Mesenchymal stem cell (in vitro differentiated cells and primary cell): ENCODE results near the gene NEK11.

ENCODE experiments used
- DNase-seq: peaks from one replicate; pipeline ENCODE4 v3.0.0-alpha.2; 2013
- H2AFZ ChIP-seq: one replicate; pipeline ENCODE4 v1.6.1; 2013; ENCODE audit warnings: low read depth, mild to moderate bottlenecking, control low read depth, inconsistent platforms, low read length, moderate library complexity
- H2AK5ac ChIP-seq: 2 replicates; pipeline ENCODE4 v1.6.1; 2013; ENCODE audit warnings: low read length, moderate library complexity, mild to moderate bottlenecking, inconsistent platforms; ENCODE audit not compliant: severe bottlenecking
- H2BK120ac ChIP-seq: one replicate; pipeline ENCODE4 v1.6.1; 2013; ENCODE audit warnings: low read depth, mild to moderate bottlenecking, inconsistent platforms, low read length, moderate library complexity
- H2BK12ac ChIP-seq, 2 experiments: one replicate each; pipeline ENCODE4 v1.6.1; 2013; ENCODE audit warnings: inconsistent platforms in 2 of 2, low read length in 2 of 2, mild to moderate bottlenecking in 2 of 2, moderate library complexity in 2 of 2, control low read depth in 1 of 2
- H2BK15ac ChIP-seq: one replicate; pipeline ENCODE4 v1.6.1; 2013; ENCODE audit warnings: mild to moderate bottlenecking, low read depth, inconsistent platforms; ENCODE audit not compliant: poor library complexity, severe bottlenecking
- H2BK5ac ChIP-seq: 2 replicates; pipeline ENCODE4 v1.6.1; 2013; ENCODE audit warnings: low read depth, mild to moderate bottlenecking, low read length, control low read depth, inconsistent platforms; ENCODE audit not compliant: poor library complexity, severe bottlenecking
- H3K14ac ChIP-seq, 2 experiments: one replicate each; pipeline ENCODE4 v1.6.1; 2013; ENCODE audit warnings: inconsistent platforms in 2 of 2, low read length in 2 of 2, control low read depth in 1 of 2, mild to moderate bottlenecking in 1 of 2, moderate library complexity in 1 of 2
- H3K18ac ChIP-seq, 2 experiments: one replicate each; pipeline ENCODE4 v1.6.1; 2013; ENCODE audit warnings: inconsistent platforms in 2 of 2, low read length in 2 of 2, control low read depth in 1 of 2, low read depth in 1 of 2, mild to moderate bottlenecking in 1 of 2
- H3K23ac ChIP-seq, 2 experiments: one replicate each; pipeline ENCODE4 v1.6.1; 2013; ENCODE audit warnings: inconsistent platforms in 2 of 2, low read length in 2 of 2, mild to moderate bottlenecking in 2 of 2, moderate library complexity in 2 of 2, control low read depth in 1 of 2
- H3K27ac ChIP-seq: 2 replicates; pipeline ENCODE4 v1.5.1; 2013; ENCODE audit warnings: mild to moderate bottlenecking, moderate library complexity, low read length, control low read depth, inconsistent platforms; ENCODE audit not compliant: poor library complexity, severe bottlenecking
- H3K27me3 ChIP-seq, 2 experiments: 2 replicates each; pipeline versions ENCODE4 v1.6.1 to v1.7.0; 2013; ENCODE audit warnings: low read length in 2 of 2, mild to moderate bottlenecking in 2 of 2, moderate library complexity in 2 of 2, control low read depth in 1 of 2, inconsistent platforms in 1 of 2; ENCODE audit not compliant: control insufficient read depth in 1 of 2, insufficient read depth in 1 of 2
- H3K36me3 ChIP-seq, 2 experiments: 2 replicates each; pipeline versions ENCODE4 v1.6.1 to v1.7.0; 2013; ENCODE audit warnings: low read length in 2 of 2, control low read depth in 1 of 2, inconsistent platforms in 1 of 2, low read depth in 1 of 2, mild to moderate bottlenecking in 1 of 2; ENCODE audit not compliant: insufficient read depth in 2 of 2, control insufficient read depth in 1 of 2
- H3K4ac ChIP-seq, 2 experiments: one replicate each; pipeline ENCODE4 v1.6.1; 2013; ENCODE audit warnings: inconsistent platforms in 2 of 2, low read length in 2 of 2, mild to moderate bottlenecking in 2 of 2, moderate library complexity in 2 of 2, control low read depth in 1 of 2, low read depth in 1 of 2
- H3K4me1 ChIP-seq: 2 replicates; pipeline ENCODE4 v1.6.1; 2013; ENCODE audit warnings: low read depth, low read length, control low read depth; ENCODE audit not compliant: control insufficient read depth, insufficient read depth
- H3K4me2 ChIP-seq: 2 replicates; pipeline ENCODE4 v1.6.1; 2013; ENCODE audit warnings: low read length, mild to moderate bottlenecking, inconsistent platforms; ENCODE audit not compliant: poor library complexity, severe bottlenecking
- H3K4me3 ChIP-seq, 2 experiments: 2 replicates each; pipeline versions ENCODE4 v1.5.1 to v1.7.0; 2013; ENCODE audit warnings: low read length in 2 of 2, mild to moderate bottlenecking in 2 of 2, control low read depth in 1 of 2, low read depth in 1 of 2; ENCODE audit not compliant: insufficient read depth in 1 of 2
- H3K79me1 ChIP-seq: replicated peaks from 2 replicates; pipeline ENCODE4 v1.6.1; 2013; ENCODE audit warnings: mild to moderate bottlenecking, control low read depth, low read length, inconsistent platforms; ENCODE audit not compliant: poor library complexity, severe bottlenecking
- H3K9ac ChIP-seq: 2 replicates; pipeline ENCODE4 v1.7.0; 2013; ENCODE audit warnings: mild to moderate bottlenecking, low read length, moderate library complexity
- H3K9me3 ChIP-seq: 2 replicates; pipeline ENCODE4 v1.7.0; 2013; ENCODE audit warnings: mild to moderate bottlenecking, low read length; ENCODE audit not compliant: control insufficient read depth
- H4K8ac ChIP-seq: one replicate; pipeline ENCODE4 v1.6.1; 2013; ENCODE audit warnings: inconsistent platforms, mild to moderate bottlenecking, low read length, moderate library complexity
- H4K91ac ChIP-seq: one replicate; pipeline ENCODE4 v1.6.1; 2013; ENCODE audit warnings: mild to moderate bottlenecking, low read length, inconsistent platforms
- WGBS: methylation state at CpG from one replicate; pipeline ENCODE4 v1.1.7; 2013; ENCODE audit warnings: mixed read lengths; 5-methylcytosine and 5-hydroxymethylcytosine counted together

Gene NEK11

GRCh38 chr3:131193641-131194238 lies 167.1 kb downstream of the NEK11 start:
- no peak overlapping the region for H3K18ac ChIP-seq
- no peak overlapping the region for H3K4me3 ChIP-seq
- H3K27me3 ChIP-seq = no peaks in the 10 kb centered on the region
- no peak overlapping the region for H3K14ac ChIP-seq
- no peak overlapping the region for H2BK15ac ChIP-seq
- H3K23ac ChIP-seq = no peak overlapping the region
- H4K91ac ChIP-seq = no peak overlapping the region
- no peaks in the 10 kb centered on the region for H3K9me3 ChIP-seq
- H3K27ac ChIP-seq = no peak overlapping the region
- H3K79me1 ChIP-seq = no peaks in the 10 kb centered on the region
- no peaks in the 10 kb centered on the region for H3K4me1 ChIP-seq
- H3K36me3 ChIP-seq = no peaks in the 10 kb centered on the region
- no peak overlapping the region for H3K4me2 ChIP-seq
- DNase-seq = peak; percentile 8
- H3K4ac ChIP-seq = no peak overlapping the region
- no peak overlapping the region for H2AFZ ChIP-seq
- no peak overlapping the region for H2BK120ac ChIP-seq
- no peak overlapping the region for H2BK12ac ChIP-seq
- WGBS = 100% methylated on average over 1 of the region's 1 CpG
- H2AK5ac ChIP-seq = no peak overlapping the region
- no peak overlapping the region for H4K8ac ChIP-seq
- no peak overlapping the region for H2BK5ac ChIP-seq
- no peak overlapping the region for H3K9ac ChIP-seq

- no peak overlapping the region for H2AK5ac ChIP-seq
- H4K91ac ChIP-seq = no peak overlapping the region
- H3K4me3 ChIP-seq = no peak overlapping the region
- H3K79me1 ChIP-seq = no peaks in the 10 kb centered on the region
- no peak overlapping the region for H3K27ac ChIP-seq
- H2BK15ac ChIP-seq = no peak overlapping the region
- H3K23ac ChIP-seq = no peak overlapping the region
- H3K4me2 ChIP-seq = no peak overlapping the region
- no peak overlapping the region for H3K14ac ChIP-seq
- H3K4ac ChIP-seq = no peak overlapping the region
- 95% methylated on average over 2 of the region's 4 CpGs for WGBS
- no peak overlapping the region for H3K9ac ChIP-seq
- no peak overlapping the region for H2BK120ac ChIP-seq
- H2BK5ac ChIP-seq = no peak overlapping the region
- no peak for DNase-seq
- no peaks in the 10 kb centered on the region for H3K9me3 ChIP-seq
- H4K8ac ChIP-seq = no peak overlapping the region
- no peak overlapping the region for H2AFZ ChIP-seq
- no peak overlapping the region for H3K18ac ChIP-seq
- H2BK12ac ChIP-seq = no peak overlapping the region
- no peaks in the 10 kb centered on the region for H3K36me3 ChIP-seq
- no peaks in the 10 kb centered on the region for H3K4me1 ChIP-seq
- H3K27me3 ChIP-seq = no peaks in the 10 kb centered on the region
These were observed 168.1 kb downstream of the NEK11 start for GRCh38 chr3:131194816-131195215.

GRCh38 chr3:131200636-131201199 lies 174.0 kb downstream of the NEK11 start:
- Histone ChIP-seq H4K8ac (no peak overlapping the region), H3K18ac (no peak overlapping the region), H4K91ac (no peak overlapping the region), H3K27me3 (no peaks in the 10 kb centered on the region), H3K4ac (no peak overlapping the region), H2BK120ac (no peak overlapping the region), H2AFZ (no peak overlapping the region), H3K4me2 (no peak overlapping the region), H3K4me1 (no peaks in the 10 kb centered on the region), H3K4me3 (no peak overlapping the region), H3K14ac (no peak overlapping the region), H2BK12ac (no peak overlapping the region), H3K27ac (no peak overlapping the region), H3K9ac (no peak overlapping the region), H3K79me1 (no peaks in the 10 kb centered on the region), H3K36me3 (peaks cover 0 to 4% of the 10 kb centered on the region in 2 experiments), H2AK5ac (no peak overlapping the region), H2BK15ac (no peak overlapping the region), H3K9me3 (peaks cover 10% of the 10 kb centered on the region), H2BK5ac (no peak overlapping the region), H3K23ac (no peak overlapping the region)
- DNase-seq = no peak
- WGBS = 96% methylated on average over 3 of the region's 4 CpGs

- Histone ChIP-seq H3K9me3 (no peaks in the 10 kb centered on the region), H4K8ac (no peak overlapping the region), H2BK5ac (no peak overlapping the region), H3K4me3 (no peak overlapping the region), H2AFZ (no peak overlapping the region), H3K27me3 (no peaks in the 10 kb centered on the region), H3K27ac (peak overlapping the region; percentile 94), H3K18ac (no peak overlapping the region), H3K4me2 (no peak overlapping the region), H3K36me3 (no peaks in the 10 kb centered on the region), H2BK15ac (no peak overlapping the region), H2BK12ac (no peak overlapping the region), H3K9ac (no peak overlapping the region), H3K4me1 (peaks cover 6% of the 10 kb centered on the region), H3K14ac (no peak overlapping the region), H4K91ac (no peak overlapping the region), H2AK5ac (no peak overlapping the region), H3K4ac (no peak overlapping the region), H3K79me1 (no peaks in the 10 kb centered on the region), H3K23ac (no peak overlapping the region), H2BK120ac (no peak overlapping the region)
- WGBS = 95% methylated on average over 1 of the region's 1 CpG
- no peak for DNase-seq
These were observed 189.7 kb downstream of the NEK11 start for GRCh38 chr3:131216330-131216729.
